Measurements from ENCODE around the gene RAB23. TPM values are rescaled to one million over a fixed set of nuclear protein-coding genes. Genes with fewer than 3 reads are reported as not detected.

RAB23 gene
- total and polyA plus RNA-seq, 9 of the 15 experiments (the other 6 are each of a cell fraction or from before 2014, with no cell fraction given): 3.4 to 18.0 (median 9.4) TPM

DNA sequence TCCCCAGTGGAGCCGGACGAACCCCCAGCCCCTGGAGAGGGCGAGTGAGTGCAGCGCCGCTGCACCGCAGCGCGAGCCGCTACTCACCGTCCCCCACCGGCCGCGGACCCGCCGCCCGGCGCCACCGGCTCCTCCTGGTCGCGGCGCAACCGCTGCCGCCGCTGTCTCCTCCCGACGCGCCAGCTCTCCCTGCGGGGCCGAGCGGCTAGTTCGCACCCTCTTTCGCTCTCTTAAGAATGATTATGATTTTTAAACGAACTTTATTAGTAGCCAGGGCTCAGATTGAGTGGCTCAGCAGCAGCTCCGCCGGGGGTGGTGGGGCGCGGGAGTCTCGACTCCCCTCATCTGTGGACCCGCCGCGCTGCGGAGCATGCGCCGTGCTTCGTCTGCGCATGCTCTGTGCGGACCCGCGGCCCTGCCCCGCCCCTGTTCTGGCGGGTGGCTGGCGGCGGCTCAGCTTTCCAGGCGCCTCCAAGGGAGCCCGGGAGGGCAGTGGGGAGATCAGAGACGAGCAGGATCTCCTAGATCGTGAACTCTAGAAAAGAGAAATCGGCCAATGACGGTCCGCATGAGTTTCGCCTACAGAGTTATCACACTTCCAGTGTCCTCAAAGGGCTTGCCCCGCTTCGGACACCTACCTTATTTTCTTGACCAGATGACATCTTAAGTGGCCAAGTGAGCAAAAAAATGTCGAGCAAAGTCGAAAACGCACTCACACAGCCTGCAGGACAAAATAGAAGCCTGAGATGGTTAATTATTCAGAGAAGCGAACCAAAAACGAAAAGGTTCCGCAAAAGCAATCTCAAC, at the start of gene RAB23 (continued):
- peak; percentile 55; the same call in 1 of the 2 replicates for TF ChIP-seq L3MBTL2 (IDR thresholded peaks at IDR 0.05)
- TF ChIP-seq TBL1XR1 (IDR thresholded peaks at IDR 0.05; ENCODE audit: low read length in 2 of 2): no peak
- no peak for TF ChIP-seq CHD2 (IDR thresholded peaks at IDR 0.05; ENCODE audit: low read depth, low read length)
- no peak for TF ChIP-seq BMI1 (IDR thresholded peaks at IDR 0.05; ENCODE audit: low read length)
- TF ChIP-seq MCM5 (IDR thresholded peaks at IDR 0.05; ENCODE audit: low read depth): no peak
- TF ChIP-seq ERF (CRISPR knock-in tag; IDR thresholded peaks at IDR 0.05): no peak; the same call in 1 of the 2 replicates
- TF ChIP-seq, protein P1, sequence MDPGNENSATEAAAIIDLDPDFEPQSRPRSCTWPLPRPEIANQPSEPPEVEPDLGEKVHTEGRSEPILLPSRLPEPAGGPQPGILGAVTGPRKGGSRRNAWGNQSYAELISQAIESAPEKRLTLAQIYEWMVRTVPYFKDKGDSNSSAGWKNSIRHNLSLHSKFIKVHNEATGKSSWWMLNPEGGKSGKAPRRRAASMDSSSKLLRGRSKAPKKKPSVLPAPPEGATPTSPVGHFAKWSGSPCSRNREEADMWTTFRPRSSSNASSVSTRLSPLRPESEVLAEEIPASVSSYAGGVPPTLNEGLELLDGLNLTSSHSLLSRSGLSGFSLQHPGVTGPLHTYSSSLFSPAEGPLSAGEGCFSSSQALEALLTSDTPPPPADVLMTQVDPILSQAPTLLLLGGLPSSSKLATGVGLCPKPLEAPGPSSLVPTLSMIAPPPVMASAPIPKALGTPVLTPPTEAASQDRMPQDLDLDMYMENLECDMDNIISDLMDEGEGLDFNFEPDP (CRISPR knock-in tag; IDR thresholded peaks at IDR 0.05): no peak
- TF ChIP-seq, protein P2, sequence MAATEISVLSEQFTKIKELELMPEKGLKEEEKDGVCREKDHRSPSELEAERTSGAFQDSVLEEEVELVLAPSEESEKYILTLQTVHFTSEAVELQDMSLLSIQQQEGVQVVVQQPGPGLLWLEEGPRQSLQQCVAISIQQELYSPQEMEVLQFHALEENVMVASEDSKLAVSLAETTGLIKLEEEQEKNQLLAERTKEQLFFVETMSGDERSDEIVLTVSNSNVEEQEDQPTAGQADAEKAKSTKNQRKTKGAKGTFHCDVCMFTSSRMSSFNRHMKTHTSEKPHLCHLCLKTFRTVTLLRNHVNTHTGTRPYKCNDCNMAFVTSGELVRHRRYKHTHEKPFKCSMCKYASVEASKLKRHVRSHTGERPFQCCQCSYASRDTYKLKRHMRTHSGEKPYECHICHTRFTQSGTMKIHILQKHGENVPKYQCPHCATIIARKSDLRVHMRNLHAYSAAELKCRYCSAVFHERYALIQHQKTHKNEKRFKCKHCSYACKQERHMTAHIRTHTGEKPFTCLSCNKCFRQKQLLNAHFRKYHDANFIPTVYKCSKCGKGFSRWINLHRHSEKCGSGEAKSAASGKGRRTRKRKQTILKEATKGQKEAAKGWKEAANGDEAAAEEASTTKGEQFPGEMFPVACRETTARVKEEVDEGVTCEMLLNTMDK (IDR thresholded peaks at IDR 0.05; ENCODE audit: borderline replicate concordance, insufficient read depth, low read depth, low read length, poor library complexity, severe bottlenecking): no peak
- TF ChIP-seq MEIS2 (IDR thresholded peaks at IDR 0.05; ENCODE audit: partially characterized antibody): peak; percentile 92
- TF ChIP-seq, protein P3, sequence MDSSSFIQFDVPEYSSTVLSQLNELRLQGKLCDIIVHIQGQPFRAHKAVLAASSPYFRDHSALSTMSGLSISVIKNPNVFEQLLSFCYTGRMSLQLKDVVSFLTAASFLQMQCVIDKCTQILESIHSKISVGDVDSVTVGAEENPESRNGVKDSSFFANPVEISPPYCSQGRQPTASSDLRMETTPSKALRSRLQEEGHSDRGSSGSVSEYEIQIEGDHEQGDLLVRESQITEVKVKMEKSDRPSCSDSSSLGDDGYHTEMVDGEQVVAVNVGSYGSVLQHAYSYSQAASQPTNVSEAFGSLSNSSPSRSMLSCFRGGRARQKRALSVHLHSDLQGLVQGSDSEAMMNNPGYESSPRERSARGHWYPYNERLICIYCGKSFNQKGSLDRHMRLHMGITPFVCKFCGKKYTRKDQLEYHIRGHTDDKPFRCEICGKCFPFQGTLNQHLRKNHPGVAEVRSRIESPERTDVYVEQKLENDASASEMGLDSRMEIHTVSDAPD (CRISPR knock-in tag; IDR thresholded peaks at IDR 0.05): no peak
- TF ChIP-seq, protein P4, sequence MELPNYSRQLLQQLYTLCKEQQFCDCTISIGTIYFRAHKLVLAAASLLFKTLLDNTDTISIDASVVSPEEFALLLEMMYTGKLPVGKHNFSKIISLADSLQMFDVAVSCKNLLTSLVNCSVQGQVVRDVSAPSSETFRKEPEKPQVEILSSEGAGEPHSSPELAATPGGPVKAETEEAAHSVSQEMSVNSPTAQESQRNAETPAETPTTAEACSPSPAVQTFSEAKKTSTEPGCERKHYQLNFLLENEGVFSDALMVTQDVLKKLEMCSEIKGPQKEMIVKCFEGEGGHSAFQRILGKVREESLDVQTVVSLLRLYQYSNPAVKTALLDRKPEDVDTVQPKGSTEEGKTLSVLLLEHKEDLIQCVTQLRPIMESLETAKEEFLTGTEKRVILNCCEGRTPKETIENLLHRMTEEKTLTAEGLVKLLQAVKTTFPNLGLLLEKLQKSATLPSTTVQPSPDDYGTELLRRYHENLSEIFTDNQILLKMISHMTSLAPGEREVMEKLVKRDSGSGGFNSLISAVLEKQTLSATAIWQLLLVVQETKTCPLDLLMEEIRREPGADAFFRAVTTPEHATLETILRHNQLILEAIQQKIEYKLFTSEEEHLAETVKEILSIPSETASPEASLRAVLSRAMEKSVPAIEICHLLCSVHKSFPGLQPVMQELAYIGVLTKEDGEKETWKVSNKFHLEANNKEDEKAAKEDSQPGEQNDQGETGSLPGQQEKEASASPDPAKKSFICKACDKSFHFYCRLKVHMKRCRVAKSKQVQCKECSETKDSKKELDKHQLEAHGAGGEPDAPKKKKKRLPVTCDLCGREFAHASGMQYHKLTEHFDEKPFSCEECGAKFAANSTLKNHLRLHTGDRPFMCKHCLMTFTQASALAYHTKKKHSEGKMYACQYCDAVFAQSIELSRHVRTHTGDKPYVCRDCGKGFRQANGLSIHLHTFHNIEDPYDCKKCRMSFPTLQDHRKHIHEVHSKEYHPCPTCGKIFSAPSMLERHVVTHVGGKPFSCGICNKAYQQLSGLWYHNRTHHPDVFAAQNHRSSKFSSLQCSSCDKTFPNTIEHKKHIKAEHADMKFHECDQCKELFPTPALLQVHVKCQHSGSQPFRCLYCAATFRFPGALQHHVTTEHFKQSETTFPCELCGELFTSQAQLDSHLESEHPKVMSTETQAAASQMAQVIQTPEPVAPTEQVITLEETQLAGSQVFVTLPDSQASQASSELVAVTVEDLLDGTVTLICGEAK (IDR thresholded peaks at IDR 0.05): peak; percentile 90
- TF ChIP-seq, protein P4 (CRISPR knock-in tag; IDR thresholded peaks at IDR 0.05): peak; percentile 78
- TF ChIP-seq, protein P5, sequence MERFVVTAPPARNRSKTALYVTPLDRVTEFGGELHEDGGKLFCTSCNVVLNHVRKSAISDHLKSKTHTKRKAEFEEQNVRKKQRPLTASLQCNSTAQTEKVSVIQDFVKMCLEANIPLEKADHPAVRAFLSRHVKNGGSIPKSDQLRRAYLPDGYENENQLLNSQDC (CRISPR knock-in tag; IDR thresholded peaks at IDR 0.05): no peak

Measured in K562 (cell line).